ENCODE data around the gene FAM72C.
A peak's percentile ranks its signal among the peaks of the same experiment; 100 is the strongest.
"Not testable (repeated sequence)": the region's sequence is repeated elsewhere in the genome, so short reads cannot be mapped to it uniquely, and the experiment has no call there.

Gene FAM72C

GRCh38 chr1:143971924-143972700 is at the start of gene FAM72C:
TSS of gene FAM72C (minus strand) at chr1:143971986. CDS start at chr1:143971141, 845 bp downstream.
- intact Hi-C loops (cut with DNase I); DNase-seq: not testable (repeated sequence)

DNA sequence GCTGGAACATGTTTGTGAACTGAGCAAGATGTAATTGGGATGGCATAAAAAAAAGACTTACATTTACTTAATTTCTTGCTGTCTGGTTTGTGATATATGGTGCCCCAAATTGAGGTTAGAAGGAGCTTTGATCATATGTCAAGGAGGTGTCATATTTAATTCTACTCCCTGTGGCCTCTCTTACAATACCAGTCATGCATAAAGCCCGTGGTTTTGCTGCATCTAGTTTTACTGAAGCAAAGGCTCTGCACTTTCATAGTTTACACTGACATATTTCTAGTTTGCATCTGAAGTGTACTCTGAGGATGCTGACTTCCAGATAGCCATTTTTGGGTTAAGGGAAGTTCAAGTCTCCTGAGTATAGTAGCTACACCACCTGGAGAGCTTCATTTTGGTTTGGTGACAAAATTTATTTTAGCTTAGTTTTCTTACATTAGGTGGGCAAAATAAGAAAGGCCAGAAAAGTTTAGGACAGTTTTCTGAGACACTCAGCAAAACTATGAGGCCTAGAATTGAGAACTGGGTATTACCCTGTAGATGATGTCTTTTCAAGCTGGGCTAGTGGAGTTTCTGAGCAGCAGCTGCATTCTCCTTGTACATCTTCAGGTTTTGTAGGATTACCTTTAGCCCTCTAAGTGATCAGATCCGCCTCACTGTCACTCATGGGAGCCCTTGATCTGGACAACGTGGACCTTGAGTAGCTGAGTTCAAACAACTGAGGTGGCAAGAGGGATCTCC is 48.4 kb upstream of the FAM72C start:
- intact Hi-C loops (cut with DNase I); DNase-seq: not testable (repeated sequence)

DNA sequence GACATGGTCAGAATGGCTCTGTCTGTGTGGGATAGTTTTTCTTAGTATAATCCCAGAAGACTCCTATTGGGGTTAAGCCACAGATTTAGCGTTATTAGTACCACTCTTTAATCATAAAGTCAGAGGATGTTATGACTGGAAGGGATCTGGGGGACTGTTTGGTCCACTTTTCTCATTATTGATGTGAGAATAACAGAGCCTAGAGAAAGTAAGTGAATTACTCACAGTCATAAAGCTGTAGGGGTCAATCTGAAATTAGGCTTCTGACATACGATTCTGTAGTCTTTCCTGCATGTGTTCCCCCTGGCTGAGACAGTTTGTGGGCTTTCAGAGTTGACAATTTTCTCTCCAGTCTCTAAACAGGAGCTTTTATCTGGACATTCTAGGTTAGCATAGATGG is 47.3 kb upstream of the FAM72C start:
- DNase-seq; intact Hi-C loops (cut with DNase I): not testable (repeated sequence)

DNA sequence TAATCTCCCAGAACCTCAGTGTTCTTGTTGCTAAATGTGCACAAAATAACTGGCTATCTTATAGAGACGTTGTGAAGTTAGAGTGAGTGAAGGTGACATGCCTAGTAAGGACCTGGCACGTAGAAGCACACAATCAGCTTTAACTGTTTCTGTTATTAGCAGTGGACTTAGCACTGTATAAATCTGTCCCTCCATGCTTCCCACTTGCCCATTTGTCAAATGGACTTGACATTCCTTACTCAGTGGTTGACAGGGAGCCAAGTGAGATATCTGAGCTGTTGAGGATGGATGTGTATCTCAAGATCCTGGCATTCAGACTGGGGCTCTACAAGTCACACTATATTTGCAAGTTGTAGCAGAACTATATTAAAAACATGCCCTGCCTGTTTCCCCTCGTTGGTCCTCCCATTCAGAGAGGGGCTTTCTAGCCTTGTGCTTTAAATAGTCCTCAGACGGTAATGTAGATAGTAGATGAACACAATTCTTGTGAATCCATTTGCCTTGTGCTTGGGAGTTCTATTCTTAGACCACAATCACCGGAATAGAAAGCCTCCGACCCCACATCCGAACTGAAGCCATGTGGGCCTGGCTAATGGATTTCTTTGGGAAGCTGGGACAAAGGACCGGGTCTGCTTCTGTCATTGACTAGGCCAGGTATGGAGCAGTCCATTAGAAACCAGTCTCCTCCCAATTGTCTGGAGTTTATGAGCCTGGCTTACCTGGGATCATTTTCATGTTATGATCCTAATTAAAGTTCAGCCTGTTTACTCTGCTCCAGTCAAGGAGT is 43.6 kb upstream of the FAM72C start:
- intact Hi-C loops (cut with DNase I); DNase-seq: not testable (repeated sequence)

- intact Hi-C loops (cut with DNase I); DNase-seq: not testable (repeated sequence)
Measured at GRCh38 chr1:144014528-144014927, 42.7 kb upstream of the FAM72C start.

GRCh38 chr1:144014121-144014520 is 42.3 kb upstream of the FAM72C start:
- intact Hi-C loops (cut with DNase I); DNase-seq: not testable (repeated sequence)

DNA sequence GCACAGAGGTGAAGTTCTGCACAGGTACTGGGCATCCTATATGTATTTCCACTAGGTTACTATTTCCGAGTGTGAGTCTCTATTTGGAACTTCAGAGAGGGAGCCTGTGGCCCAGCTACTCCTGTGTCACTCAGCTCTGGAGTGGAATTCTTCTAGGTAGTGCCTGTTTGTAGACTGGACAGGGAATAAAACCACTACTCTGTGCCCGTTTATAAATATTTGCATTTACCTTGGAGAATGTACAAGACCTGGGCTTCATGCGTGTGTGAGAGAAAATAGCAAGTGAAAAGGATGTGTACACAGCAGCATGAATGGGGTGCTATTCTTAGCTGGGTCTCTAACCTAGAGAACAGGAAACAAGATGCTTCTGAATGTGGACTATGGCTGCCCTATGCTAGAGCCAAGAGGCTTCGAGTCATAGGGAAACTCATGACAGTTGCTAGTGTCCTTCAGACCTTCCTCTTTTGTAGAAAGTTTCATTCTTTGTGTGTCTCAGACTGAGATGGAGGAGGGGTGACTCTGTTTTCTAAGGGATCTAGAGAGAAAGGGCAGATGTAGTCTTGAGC is 40.5 kb upstream of the FAM72C start:
- intact Hi-C loops (cut with DNase I); DNase-seq: not testable (repeated sequence)

DNA sequence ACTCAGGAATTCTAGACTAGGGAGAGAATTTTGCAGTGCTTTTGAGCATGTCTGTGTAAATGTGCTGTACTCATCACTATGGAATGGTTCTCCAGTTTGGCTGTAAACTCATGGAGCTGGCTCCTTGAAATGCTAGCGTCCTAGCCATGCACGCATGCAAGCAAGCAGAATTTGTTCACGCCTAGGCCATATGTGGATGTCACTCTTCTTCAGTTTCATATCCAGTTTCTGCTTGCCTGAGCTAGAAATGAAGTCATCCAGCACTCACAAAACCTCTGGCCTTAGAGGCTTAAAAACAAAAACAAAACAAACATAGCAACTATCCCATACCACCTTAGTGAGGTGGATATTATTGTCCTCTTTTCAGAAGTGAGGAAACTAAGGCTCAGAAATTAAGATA is 37.6 kb upstream of the FAM72C start:
- intact Hi-C loops (cut with DNase I); DNase-seq: not testable (repeated sequence)

GRCh38 chr1:144004259-144004658 is 32.5 kb upstream of the FAM72C start:
- DNase-seq; intact Hi-C loops (cut with DNase I): not testable (repeated sequence)

- DNase-seq; intact Hi-C loops (cut with DNase I): not testable (repeated sequence)
Measured at GRCh38 chr1:144003306-144004029, 31.7 kb upstream of the FAM72C start.

GRCh38 chr1:144002141-144002881 is 30.5 kb upstream of the FAM72C start:
- DNase-seq = peak in 14 of 42 donors; percentile 0 to 39 (median 9)
- intact Hi-C loops (cut with DNase I) = not testable (repeated sequence)

GRCh38 chr1:144001077-144001476 is 29.3 kb upstream of the FAM72C start:
- intact Hi-C loops (cut with DNase I); DNase-seq: not testable (repeated sequence)

- intact Hi-C loops (cut with DNase I); DNase-seq: not testable (repeated sequence)
Measured at GRCh38 chr1:143996020-143996419, 24.2 kb upstream of the FAM72C start.

- DNase-seq; intact Hi-C loops (cut with DNase I): not testable (repeated sequence)
Measured at GRCh38 chr1:143993301-143993907, 21.6 kb upstream of the FAM72C start.

DNA sequence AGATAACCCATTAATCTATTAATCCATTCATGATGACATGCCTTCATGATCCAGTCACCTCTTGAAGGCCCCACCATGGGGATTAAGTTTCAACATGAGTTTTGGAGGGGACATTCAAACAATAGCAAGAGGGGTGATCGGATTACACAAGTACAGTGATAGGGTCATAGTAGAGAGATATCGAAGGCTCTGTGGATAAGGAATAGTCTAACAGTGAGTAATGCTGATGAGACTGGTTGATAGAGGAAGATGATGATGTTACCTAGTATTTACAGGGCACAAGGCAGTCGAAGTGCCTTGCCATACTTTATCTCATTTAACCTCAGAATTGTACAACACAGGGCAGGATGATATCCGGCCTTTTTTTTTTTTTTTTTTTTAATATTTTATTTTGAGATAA is 18.9 kb upstream of the FAM72C start:
- DNase-seq; intact Hi-C loops (cut with DNase I): not testable (repeated sequence)

DNA sequence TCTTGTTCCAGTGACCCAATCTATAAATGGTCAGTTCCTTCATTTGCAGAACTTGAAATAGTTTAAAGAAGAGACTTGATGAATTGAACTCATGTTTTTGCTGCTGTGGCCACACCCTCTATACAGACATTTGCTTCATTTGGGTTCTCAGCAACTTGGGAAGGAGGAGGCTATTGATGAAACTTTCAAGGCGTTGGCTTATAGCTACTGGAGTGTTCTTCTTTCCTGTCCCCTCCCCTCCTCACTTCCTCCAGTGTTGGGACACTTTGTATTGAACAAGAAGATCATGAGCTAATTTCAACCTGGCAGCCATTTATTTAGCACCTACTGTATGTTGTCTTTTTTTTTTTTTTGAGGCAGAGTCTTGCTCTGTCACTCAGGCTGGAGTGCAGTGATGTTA is 17.9 kb upstream of the FAM72C start:
- intact Hi-C loops (cut with DNase I); DNase-seq: not testable (repeated sequence)

DNA sequence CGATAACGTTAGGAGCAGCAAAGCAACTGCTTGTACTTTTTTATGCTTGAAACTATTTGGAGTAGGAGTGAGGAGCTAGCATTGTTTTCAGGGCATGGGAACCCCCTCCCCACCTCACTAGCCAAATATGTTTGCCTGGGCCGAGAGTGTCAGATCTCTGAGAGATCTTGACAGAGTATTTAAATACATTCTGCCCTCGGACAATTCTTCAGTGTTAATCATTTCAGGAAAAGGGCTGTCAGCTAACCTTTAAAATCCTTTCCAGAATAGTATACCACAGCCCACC is 17.6 kb upstream of the FAM72C start:
- DNase-seq; intact Hi-C loops (cut with DNase I): not testable (repeated sequence)
